Ascending aorta (tissue), 2 donors: ENCODE measurements around the gene BCAP31. TPM values are rescaled to one million over a fixed set of nuclear protein-coding genes. Genes with fewer than 3 reads are reported as not detected.

Experiments
- DNase-seq, 2 donors: peaks; one replicate each; pipeline ENCODE4 v3.0.0-alpha.2; 2019; ENCODE audit warnings: low spot score in 2 of 2
- H3K27ac ChIP-seq, 2 donors: fragments of 200-600 bp; sonication (generic); one replicate each; pipeline ENCODE4 v1.5.1; 2016 to 2017; ENCODE audit warnings: mild to moderate bottlenecking in 1 of 2
- H3K27me3 ChIP-seq: fragments of 200-600 bp; sonication (generic); one replicate; pipeline ENCODE4 v1.5.1; 2017
- H3K36me3 ChIP-seq, 2 donors: fragments of 200-600 bp; sonication (generic); one replicate each; pipeline ENCODE4 v1.5.1; 2016
- H3K4me1 ChIP-seq, 2 donors: fragments of 200-600 bp; sonication (generic); one replicate each; pipeline ENCODE4 v1.5.1; 2016 to 2017; ENCODE audit warnings: mild to moderate bottlenecking in 1 of 2
- H3K4me3 ChIP-seq, 2 donors: fragments of 200-600 bp; sonication (generic); one replicate each; pipeline ENCODE4 v1.5.1; 2016 to 2017; ENCODE audit warnings: mild to moderate bottlenecking in 1 of 2
- H3K9me3 ChIP-seq, 2 donors: fragments of 200-600 bp; sonication (generic); one replicate each; pipeline ENCODE4 v1.5.1; 2016
- CTCF ChIP-seq, 3 experiments: fragments of 200-600 bp in 2 of 3; fragments of 450-650 bp in 1 of 3; sonication (generic) in 2 of 3; IDR thresholded peaks; one replicate each; pipeline ENCODE4 v1.5.1; 2016 to 2019; ENCODE audit warnings: antibody characterized with exemption in 3 of 3, mild to moderate bottlenecking in 1 of 3, moderate library complexity in 1 of 3
- intact Hi-C: fragments of 100-400 bp; cut with DNase I; formaldehyde crosslinking; loops from one replicate; pipeline ENCODE4 v1.15.1; 2023
- total RNA-seq: library from RNA; depleted of rRNA; stranded (reverse); fragments of >200 nt; gene quantifications from one replicate; pipeline ENCODE4 v1.1.0, GENCODE V29; 2016

BCAP31 gene
- total RNA-seq, 1 donor from 2014 or later = 63.0 TPM

DNA sequence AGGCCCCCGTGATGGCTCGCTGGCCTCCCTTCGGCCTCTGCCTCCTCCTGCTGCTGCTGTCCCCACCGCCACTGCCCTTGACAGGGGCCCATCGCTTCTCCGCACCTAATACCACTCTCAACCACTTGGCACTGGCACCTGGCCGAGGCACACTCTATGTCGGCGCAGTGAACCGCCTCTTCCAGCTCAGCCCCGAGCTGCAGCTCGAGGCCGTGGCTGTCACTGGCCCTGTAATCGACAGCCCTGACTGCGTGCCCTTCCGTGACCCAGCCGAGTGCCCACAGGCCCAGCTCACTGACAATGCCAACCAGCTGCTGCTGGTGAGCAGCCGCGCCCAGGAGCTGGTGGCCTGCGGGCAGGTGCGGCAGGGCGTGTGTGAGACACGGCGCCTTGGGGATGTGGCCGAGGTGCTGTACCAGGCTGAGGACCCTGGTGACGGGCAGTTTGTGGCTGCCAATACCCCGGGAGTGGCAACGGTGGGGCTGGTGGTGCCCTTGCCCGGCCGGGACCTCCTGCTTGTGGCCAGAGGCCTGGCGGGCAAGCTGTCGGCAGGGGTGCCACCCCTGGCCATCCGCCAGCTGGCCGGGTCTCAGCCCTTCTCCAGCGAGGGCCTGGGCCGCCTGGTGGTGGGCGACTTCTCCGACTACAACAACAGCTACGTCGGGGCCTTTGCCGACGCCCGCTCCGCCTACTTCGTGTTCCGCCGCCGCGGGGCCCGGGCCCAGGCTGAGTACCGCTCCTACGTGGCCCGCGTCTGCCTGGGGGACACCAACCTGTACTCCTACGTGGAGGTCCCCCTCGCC lies 42.9 kb upstream of the BCAP31 start:
- intact Hi-C loops = no loop called here
- DNase-seq = peak in 1 of 2 donors; percentile 7
- TF ChIP-seq CTCF (IDR thresholded peaks at IDR 0.05) = no peak
- Histone ChIP-seq H3K27me3 (no peaks in the 10 kb centered on the region), H3K36me3 (peaks cover 5 to 8% of the 10 kb centered on the region in 2 donors), H3K9me3 (no peaks in the 10 kb centered on the region), H3K4me3 (no peak overlapping the region), H3K4me1 (peaks cover 0 to 8% of the 10 kb centered on the region in 2 donors), H3K27ac (no peak overlapping the region)

GRCh38 chrX:153766098-153766817 lies 42.1 kb upstream of the BCAP31 start:
- TF ChIP-seq CTCF (IDR thresholded peaks at IDR 0.05) = no peak
- intact Hi-C loops = no loop called here
- peak in 1 of 2 donors; percentile 7 for DNase-seq
- Histone ChIP-seq H3K9me3 (no peaks in the 10 kb centered on the region), H3K36me3 (peaks cover 5 to 8% of the 10 kb centered on the region in 2 donors), H3K27me3 (no peaks in the 10 kb centered on the region), H3K4me1 (peaks cover 0 to 8% of the 10 kb centered on the region in 2 donors), H3K27ac (peak overlapping the region; percentile 58 to 59), H3K4me3 (peak overlapping the region; percentile 44 to 56)

DNA sequence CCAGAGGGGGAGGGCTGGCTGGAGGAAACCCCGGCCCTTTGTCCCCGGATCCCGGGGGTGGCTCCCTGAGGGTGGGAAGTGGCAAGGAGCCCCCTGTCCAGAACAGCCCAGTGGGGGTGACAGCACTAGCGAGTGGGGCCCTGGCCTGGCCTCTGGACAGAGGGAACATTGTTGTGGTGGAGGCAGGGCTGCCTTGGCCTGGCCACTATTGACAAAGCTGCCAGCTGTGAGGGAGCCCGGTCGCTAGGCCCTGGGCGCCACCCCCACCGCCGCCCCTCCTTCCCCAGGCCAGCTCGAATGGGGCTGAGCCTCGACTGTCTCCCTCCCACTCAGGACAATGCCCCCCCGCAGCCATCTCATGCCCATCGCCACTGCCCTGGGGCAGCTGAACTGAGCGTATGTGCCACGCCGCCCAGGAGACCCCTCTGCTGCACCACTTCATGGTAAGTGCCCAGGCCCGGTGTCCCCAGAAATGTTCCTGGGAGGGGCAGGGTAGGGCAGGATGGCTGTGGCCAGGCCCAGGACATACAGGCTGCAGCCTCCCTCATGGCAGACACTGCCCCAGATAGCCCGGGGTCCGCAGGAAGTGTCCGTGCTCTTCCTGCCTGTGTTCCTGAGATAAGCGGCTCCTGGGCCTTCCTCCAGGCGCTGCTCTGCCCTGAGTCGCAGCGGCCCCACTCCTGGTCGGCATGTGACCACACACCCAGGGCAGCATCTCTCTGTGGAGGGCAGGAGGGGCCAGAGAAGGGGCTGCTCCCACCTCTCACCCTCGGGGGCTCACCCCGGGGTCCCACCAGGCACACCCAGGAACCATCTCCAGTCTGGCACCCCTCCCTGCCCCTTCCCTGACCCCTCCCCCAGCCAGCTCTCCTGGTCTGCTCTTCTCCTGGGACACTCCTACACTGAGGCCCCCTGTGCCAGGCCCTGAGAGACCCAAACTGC lies 41.2 kb upstream of the BCAP31 start:
- no peak for DNase-seq

DNA sequence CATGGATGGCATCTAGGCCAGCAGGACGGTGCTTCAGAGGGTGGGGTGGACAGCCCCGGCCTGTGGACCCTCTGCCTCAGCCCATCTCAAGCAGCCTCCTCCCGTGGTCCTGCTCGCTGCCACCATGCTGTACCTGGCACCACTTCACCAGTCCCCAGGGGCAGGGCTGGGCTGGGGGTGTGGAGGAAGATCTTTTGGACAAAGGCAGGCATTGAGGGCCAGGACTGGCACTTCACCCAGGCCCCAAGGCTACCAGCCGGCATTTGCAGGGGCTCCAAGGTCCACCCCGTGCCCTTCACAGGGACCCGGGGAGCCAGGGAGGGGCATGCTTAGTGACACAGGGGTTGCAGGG lies 40.6 kb upstream of the BCAP31 start:
- no peak for TF ChIP-seq CTCF (IDR thresholded peaks at IDR 0.05)
- DNase-seq = no peak
- Histone ChIP-seq H3K4me3 (peak overlapping the region; percentile 31 to 56), H3K9me3 (no peaks in the 10 kb centered on the region), H3K27ac (peak overlapping the region; percentile 58 to 59), H3K36me3 (no peaks in the 10 kb centered on the region), H3K4me1 (peaks cover 0 to 8% of the 10 kb centered on the region in 2 donors), H3K27me3 (no peaks in the 10 kb centered on the region)
- intact Hi-C loops = loop anchor here (1.0 kb wide), 1 partner anchor 189 kb away; no protein-coding TSS in a partner anchor

More for the DNA sequence above, 41.2 kb upstream of the BCAP31 start:
- peaks cover 0 to 8% of the 10 kb centered on the region in 2 donors for H3K4me1 ChIP-seq
- no peak for TF ChIP-seq CTCF (IDR thresholded peaks at IDR 0.05)
- no peaks in the 10 kb centered on the region for H3K27me3 ChIP-seq
- H3K9me3 ChIP-seq = no peaks in the 10 kb centered on the region
- H3K36me3 ChIP-seq = peaks cover under 1 to 3% of the 10 kb centered on the region in 2 donors
- peak overlapping the region; percentile 58 to 59 for H3K27ac ChIP-seq
- intact Hi-C loops = no loop called here
- peak overlapping the region; percentile 44 to 56 for H3K4me3 ChIP-seq
